ENCODE data around the gene FBXO11.

Gene FBXO11

GRCh38 chr2:47849368-47849767 lies 56.9 kb downstream of the FBXO11 start:
- no peak for DNase-seq

GRCh38 chr2:47844162-47844561 lies 62.1 kb downstream of the FBXO11 start:
- DNase-seq: no peak

GRCh38 chr2:47843407-47843806 lies 62.9 kb downstream of the FBXO11 start:
- no peak for DNase-seq

- no peak for DNase-seq
These were observed 63.5 kb downstream of the FBXO11 start for GRCh38 chr2:47842846-47843245.

GRCh38 chr2:47838686-47839085 lies 67.6 kb downstream of the FBXO11 start:
- DNase-seq: no peak

- DNase-seq: no peak
These were observed 68.0 kb downstream of the FBXO11 start for GRCh38 chr2:47838249-47838648.

GRCh38 chr2:47833516-47833968 lies 72.8 kb downstream of the FBXO11 start:
- no peak for DNase-seq

GRCh38 chr2:47822518-47822917 lies 83.8 kb downstream of the FBXO11 start:
- DNase-seq: no peak

GRCh38 chr2:47819834-47820233 lies 86.5 kb downstream of the FBXO11 start:
- no peak for DNase-seq

- no peak for DNase-seq
These were observed 87.5 kb downstream of the FBXO11 start for GRCh38 chr2:47818777-47819176.

- no peak for DNase-seq
These were observed 90.5 kb downstream of the FBXO11 start for GRCh38 chr2:47815764-47816163.

- DNase-seq: no peak
These were observed 94.6 kb downstream of the FBXO11 start for GRCh38 chr2:47811668-47812067.

GRCh38 chr2:47810850-47811249 lies 95.4 kb downstream of the FBXO11 start:
- DNase-seq: no peak

GRCh38 chr2:47809903-47810302 lies 96.4 kb downstream of the FBXO11 start:
- DNase-seq: no peak

- no peak for DNase-seq
These were observed 97.7 kb downstream of the FBXO11 start for GRCh38 chr2:47808614-47809013.

- DNase-seq: no peak
These were observed 100.4 kb downstream of the FBXO11 start for GRCh38 chr2:47805850-47806249.

- DNase-seq: no peak
These were observed 102.5 kb downstream of the FBXO11 start for GRCh38 chr2:47803770-47804169.

- DNase-seq: no peak
These were observed 102.9 kb downstream of the FBXO11 start for GRCh38 chr2:47803363-47803762.

- no peak for DNase-seq
These were observed 105.2 kb downstream of the FBXO11 start for GRCh38 chr2:47801118-47801517.

GRCh38 chr2:47799031-47799609 lies 107.2 kb downstream of the FBXO11 start:
- DNase-seq: no peak

- no peak for DNase-seq
These were observed 107.7 kb downstream of the FBXO11 start for GRCh38 chr2:47798631-47799030.

- no peak for DNase-seq
These were observed 110.1 kb downstream of the FBXO11 start for GRCh38 chr2:47796090-47796697.

GRCh38 chr2:47785986-47786385 lies 120.3 kb downstream of the FBXO11 start:
- no peak for DNase-seq

GRCh38 chr2:47784352-47784851 lies 121.9 kb downstream of the FBXO11 start:
- no peak for DNase-seq

Measured in stimulated activated CD4-positive, alpha-beta T cell treated with anti-CD3 and anti-CD28 coated beads, Interleukin-4, amount 100 ng/mL, for 24 hours (primary cell).